Activated CD4-positive, CD25-positive, alpha-beta regulatory T cell (primary cell): ENCODE measurements around the gene KRT33B.
"Not testable (repeated sequence)": the region's sequence is repeated elsewhere in the genome, so short reads cannot be mapped to it uniquely, and the experiment has no call there.

ENCODE experiments used
- DNase-seq, 4 experiments: peaks; one replicate each; lab custom pipeline; 2025; lab: John Stamatoyannopoulos, UW

Gene KRT33B

GRCh38 chr17:41369713-41370112 lies at the start of gene KRT33B:
Gene KRT33B, minus strand, starts transcription at chr17:41369813. Its CDS starts 63 bp downstream, at chr17:41369750.
- DNase-seq, result no peak

- DNase-seq, result no peak
These were observed 48.7 kb upstream of the KRT33B start for GRCh38 chr17:41418116-41418860.

GRCh38 chr17:41417576-41418015 lies 48.0 kb upstream of the KRT33B start:
- DNase-seq, result no peak

- no peak for DNase-seq
These were observed 47.5 kb upstream of the KRT33B start for GRCh38 chr17:41417127-41417526.

- no peak for DNase-seq
These were observed 46.9 kb upstream of the KRT33B start for GRCh38 chr17:41416479-41416878.

GRCh38 chr17:41415833-41416335 lies 46.3 kb upstream of the KRT33B start:
- no peak for DNase-seq

GRCh38 chr17:41415411-41415810 lies 45.8 kb upstream of the KRT33B start:
- DNase-seq, result no peak

GRCh38 chr17:41413982-41414381 lies 44.4 kb upstream of the KRT33B start:
- DNase-seq, result no peak

- no peak for DNase-seq
These were observed 43.8 kb upstream of the KRT33B start for GRCh38 chr17:41413353-41413957.

GRCh38 chr17:41411072-41411840 lies 41.6 kb upstream of the KRT33B start:
- DNase-seq, result no peak

- no peak for DNase-seq
These were observed 37.6 kb upstream of the KRT33B start for GRCh38 chr17:41407226-41407625.

GRCh38 chr17:41406205-41406604 lies 36.6 kb upstream of the KRT33B start:
- no peak for DNase-seq

- peak in 1 of 4 experiments; percentile 4 for DNase-seq
These were observed 34.5 kb upstream of the KRT33B start for GRCh38 chr17:41404024-41404671.

- no peak for DNase-seq
These were observed 33.9 kb upstream of the KRT33B start for GRCh38 chr17:41403404-41404023.

- no peak for DNase-seq
These were observed 32.5 kb upstream of the KRT33B start for GRCh38 chr17:41402161-41402560.

- no peak for DNase-seq
These were observed 27.5 kb upstream of the KRT33B start, which contains the start of gene KRT31 for GRCh38 chr17:41396996-41397660. Gene KRT31, minus strand, starts transcription at chr17:41397608. Its CDS starts 69 bp downstream, at chr17:41397539.

GRCh38 chr17:41396340-41396739 lies 26.7 kb upstream of the KRT33B start:
- DNase-seq, result no peak

GRCh38 chr17:41395611-41396010 lies 26.0 kb upstream of the KRT33B start:
- no peak for DNase-seq

GRCh38 chr17:41395044-41395443 lies 25.4 kb upstream of the KRT33B start:
- not testable (repeated sequence) for DNase-seq

- no peak for DNase-seq
These were observed 24.8 kb upstream of the KRT33B start for GRCh38 chr17:41394254-41394996.
